ENCODE results near the gene RECK.

The RECK gene

DNA sequence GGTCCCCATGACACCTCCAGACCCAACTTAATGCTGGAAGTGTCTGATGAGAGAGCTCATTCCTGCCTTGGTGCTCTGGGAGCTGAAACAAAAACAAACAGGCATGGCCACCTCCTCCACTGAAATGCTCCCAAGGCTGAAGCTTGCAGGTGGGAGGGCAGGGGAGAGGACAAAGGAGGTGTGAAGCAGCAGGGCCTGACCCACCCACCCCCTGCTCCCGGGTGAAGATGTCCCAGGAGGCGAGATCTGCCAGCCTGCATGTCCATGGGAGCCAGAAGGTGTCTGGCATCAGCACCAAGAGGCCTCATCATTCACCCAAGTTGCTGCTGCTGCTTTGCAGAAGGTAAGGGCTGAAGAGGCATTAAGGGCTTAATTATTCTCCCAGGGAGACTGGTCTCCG, 128.3 kb downstream of the RECK start:
- H3K4me3 ChIP-seq (replicated peaks in 1 of 2; ENCODE audit: low read depth in 2 of 2, low read length in 2 of 2), result no peak overlapping the region
- no peak for DNase-seq (ENCODE audit: low read depth in 2 of 2)
- TF ChIP-seq, protein P1, sequence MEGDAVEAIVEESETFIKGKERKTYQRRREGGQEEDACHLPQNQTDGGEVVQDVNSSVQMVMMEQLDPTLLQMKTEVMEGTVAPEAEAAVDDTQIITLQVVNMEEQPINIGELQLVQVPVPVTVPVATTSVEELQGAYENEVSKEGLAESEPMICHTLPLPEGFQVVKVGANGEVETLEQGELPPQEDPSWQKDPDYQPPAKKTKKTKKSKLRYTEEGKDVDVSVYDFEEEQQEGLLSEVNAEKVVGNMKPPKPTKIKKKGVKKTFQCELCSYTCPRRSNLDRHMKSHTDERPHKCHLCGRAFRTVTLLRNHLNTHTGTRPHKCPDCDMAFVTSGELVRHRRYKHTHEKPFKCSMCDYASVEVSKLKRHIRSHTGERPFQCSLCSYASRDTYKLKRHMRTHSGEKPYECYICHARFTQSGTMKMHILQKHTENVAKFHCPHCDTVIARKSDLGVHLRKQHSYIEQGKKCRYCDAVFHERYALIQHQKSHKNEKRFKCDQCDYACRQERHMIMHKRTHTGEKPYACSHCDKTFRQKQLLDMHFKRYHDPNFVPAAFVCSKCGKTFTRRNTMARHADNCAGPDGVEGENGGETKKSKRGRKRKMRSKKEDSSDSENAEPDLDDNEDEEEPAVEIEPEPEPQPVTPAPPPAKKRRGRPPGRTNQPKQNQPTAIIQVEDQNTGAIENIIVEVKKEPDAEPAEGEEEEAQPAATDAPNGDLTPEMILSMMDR (IDR thresholded peaks at IDR 0.05; ENCODE audit: low read depth, low read length), result no peak

GRCh38 chr9:36165826-36166167, 129.1 kb downstream of the RECK start:
- peak overlapping the region in 1 of 2 donors; percentile 52 for H3K4me3 ChIP-seq (replicated peaks in 1 of 2; ENCODE audit: low read depth in 2 of 2, low read length in 2 of 2)
- peak; percentile 41 to 69 for DNase-seq (ENCODE audit: low read depth in 2 of 2)
- TF ChIP-seq, protein P1 (IDR thresholded peaks at IDR 0.05; ENCODE audit: low read depth, low read length), result no peak

DNA sequence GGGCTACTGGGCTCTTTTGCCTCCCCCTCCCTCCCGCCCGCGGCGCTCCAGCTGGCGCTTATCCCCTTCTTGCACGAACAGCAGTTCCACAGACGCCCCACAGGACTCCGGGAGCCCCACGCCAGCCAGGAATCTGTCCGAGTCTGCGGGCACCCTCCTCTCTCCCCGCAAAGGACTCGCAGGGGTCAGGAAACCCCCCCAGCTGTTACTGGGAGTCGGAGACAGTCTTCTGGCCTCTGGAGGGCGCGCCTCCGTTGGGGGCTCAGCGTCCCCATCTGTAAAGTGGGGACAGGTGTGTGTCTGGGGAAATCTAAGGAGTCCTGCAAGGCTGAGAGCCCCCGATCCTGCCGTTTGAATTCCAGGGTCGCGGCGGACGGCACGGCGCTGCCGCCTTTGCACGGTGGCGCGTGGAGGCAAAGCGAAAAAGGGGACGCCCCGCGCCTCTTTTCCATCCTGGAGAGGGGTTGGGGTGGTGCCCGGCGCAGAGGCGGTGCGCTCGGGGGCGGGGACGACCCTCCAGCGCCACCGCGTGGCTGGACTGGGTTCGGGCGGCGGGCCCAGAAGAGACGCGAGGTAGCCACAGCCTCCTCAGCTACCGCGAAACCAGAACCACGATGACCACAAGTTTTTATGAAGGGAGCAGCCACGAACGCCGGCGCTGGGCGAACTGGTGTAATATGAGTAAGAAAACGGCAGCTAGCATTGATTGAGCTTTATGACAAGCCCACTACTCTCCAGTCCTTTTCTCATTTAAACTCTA, 129.6 kb downstream of the RECK start:
- peak; percentile 82 to 85 for DNase-seq (ENCODE audit: low read depth in 2 of 2)
- peak overlapping the region; percentile 50 to 52 for H3K4me3 ChIP-seq (replicated peaks in 1 of 2; ENCODE audit: low read depth in 2 of 2, low read length in 2 of 2)
- TF ChIP-seq, protein P1 (IDR thresholded peaks at IDR 0.05; ENCODE audit: low read depth, low read length), result peak; percentile 57

DNA sequence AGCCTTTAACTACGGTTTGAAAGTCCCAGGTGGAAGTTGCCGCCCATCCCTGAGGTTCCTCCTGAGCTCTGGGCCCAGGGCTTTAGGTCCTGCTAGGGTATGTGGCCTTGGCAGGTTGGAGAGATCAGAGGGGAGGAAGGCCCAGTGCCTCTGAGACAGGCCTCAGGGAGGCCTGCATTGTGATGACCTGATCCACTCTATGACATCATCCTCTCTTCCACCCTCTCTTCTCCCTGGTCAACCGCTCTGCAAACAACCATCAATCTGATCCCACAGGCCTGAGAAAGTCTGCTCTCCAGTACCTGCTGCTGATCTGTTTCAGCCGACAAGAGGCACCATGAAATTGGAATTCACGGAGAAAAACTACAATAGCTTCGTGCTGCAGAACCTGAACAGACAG, 132.5 kb downstream of the RECK start, which contains the start of gene CCIN:
Gene CCIN (plus strand): TSS at position 223 of the 400 bp plus-strand sequence. CDS start 115 bp downstream, at position 338.
- DNase-seq (ENCODE audit: low read depth in 2 of 2), result no peak
- H3K4me3 ChIP-seq (replicated peaks in 1 of 2; ENCODE audit: low read depth in 2 of 2, low read length in 2 of 2), result no peak within 1 kb of the TSS
- TF ChIP-seq, protein P1 (IDR thresholded peaks at IDR 0.05; ENCODE audit: low read depth, low read length), result no peak

- DNase-seq (ENCODE audit: low read depth in 2 of 2), result no peak
- TF ChIP-seq, protein P1 (IDR thresholded peaks at IDR 0.05; ENCODE audit: low read depth, low read length), result no peak
- no peak overlapping the region for H3K4me3 ChIP-seq (replicated peaks in 1 of 2; ENCODE audit: low read depth in 2 of 2, low read length in 2 of 2)
Measured at GRCh38 chr9:36169708-36170107, 133.0 kb downstream of the RECK start.

DNA sequence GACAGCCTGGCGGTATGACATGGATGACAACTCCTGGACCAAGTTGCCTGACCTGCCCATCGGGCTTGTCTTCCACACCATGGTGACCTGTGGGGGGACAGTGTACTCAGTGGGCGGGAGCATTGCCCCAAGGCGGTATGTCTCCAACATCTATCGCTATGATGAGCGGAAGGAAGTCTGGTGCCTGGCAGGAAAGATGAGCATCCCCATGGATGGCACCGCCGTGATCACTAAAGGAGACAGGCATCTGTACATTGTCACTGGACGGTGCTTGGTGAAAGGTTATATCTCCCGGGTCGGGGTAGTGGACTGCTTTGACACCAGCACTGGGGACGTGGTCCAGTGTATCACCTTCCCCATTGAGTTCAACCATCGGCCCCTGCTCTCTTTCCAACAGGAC, 133.8 kb downstream of the RECK start:
- TF ChIP-seq, protein P1 (IDR thresholded peaks at IDR 0.05; ENCODE audit: low read depth, low read length), result no peak
- no peak overlapping the region for H3K4me3 ChIP-seq (replicated peaks in 1 of 2; ENCODE audit: low read depth in 2 of 2, low read length in 2 of 2)
- no peak for DNase-seq (ENCODE audit: low read depth in 2 of 2)

All from cardiac fibroblast (primary cell).